ENCODE data around the gene NLRP1. TPM values are rescaled to one million over a fixed set of nuclear protein-coding genes. Genes with fewer than 3 reads are reported as not detected.
A peak's percentile ranks its signal among the peaks of the same experiment; 100 is the strongest.

The NLRP1 gene
- 10 to 100 TPM in 3 of 4 donors, 1 to 10 TPM in 1; 7.6 to 21.8 (median 13.7) TPM for total RNA-seq

DNA sequence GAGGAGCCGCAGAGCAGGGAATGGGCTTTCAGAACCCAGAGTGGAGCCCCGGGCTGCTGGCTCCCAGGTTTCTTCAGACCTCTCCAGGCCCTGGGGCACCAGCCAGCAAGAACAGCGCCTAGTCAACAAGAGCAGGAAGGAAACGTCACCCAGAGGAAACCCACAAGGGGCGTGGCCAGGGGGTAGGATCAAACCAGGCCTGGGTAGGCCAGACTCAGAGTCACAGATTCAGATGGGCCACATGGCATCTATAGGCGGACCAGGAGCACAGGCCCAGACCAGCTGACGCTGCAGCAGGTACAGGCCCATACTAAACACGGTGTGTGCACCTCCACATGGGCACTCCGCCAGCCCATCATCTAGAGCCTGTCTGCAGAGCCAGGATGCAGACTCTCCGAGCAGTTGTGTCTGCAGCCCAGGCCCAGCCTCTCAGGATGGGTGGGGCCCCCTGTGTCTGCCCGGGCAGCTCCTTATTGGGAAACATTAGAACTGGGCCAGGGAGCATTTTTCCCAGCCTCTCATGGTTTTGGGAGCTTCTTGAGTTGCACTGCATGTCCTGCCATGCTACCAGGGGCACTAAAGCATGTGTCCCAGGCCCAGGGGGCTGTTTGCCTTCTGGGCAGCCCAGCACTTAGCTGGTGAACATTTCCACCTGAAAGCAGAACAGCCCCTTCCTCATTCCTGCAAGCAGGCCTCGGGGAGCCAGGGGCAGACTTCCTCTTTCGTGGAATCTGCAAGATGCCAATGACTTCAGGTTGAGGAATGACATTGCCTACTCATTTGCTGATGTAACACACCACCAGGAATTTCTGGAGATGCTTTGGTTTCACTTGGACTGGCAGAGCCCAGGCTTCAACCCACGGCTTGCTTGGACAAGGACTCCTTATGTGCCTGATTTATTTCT, at the start of gene NLRP1:
TSS of gene NLRP1 (minus strand) at position 127 of the 904 bp plus-strand sequence. CDS start 552 bp downstream, outside the sequence.
- Histone ChIP-seq H3K4me1 (peaks cover 6 to 28% (median 7%) of the 10 kb centered on the region in 4 donors), H3K36me3 (no peaks in the 10 kb centered on the region), H3K9me3 (no peaks in the 10 kb centered on the region), H3K4me3 (peak within 1 kb of the TSS; percentile 0 to 54 (median 35)), H3K27me3 (no peaks in the 10 kb centered on the region), H3K27ac (peak within 1 kb of the TSS; percentile 80 to 84 (median 82))
- WGBS, 2 donors (ENCODE audit: low coverage in 1 of 2): 44% methylated on average over 13 of the region's 14 CpGs; no CpG with 5 or more reads in 1 of the 2 donors
- peak; percentile 89 for DNase-seq
- TF ChIP-seq EP300 (IDR thresholded peaks at IDR 0.05; ENCODE audit: low read depth) (no peak), POLR2AphosphoS5 (IDR thresholded peaks at IDR 0.05) (peak; percentile 71 to 88 (median 76)), POLR2A (IDR thresholded peaks at IDR 0.05) (peak; percentile 79)
- TF ChIP-seq, protein P1, sequence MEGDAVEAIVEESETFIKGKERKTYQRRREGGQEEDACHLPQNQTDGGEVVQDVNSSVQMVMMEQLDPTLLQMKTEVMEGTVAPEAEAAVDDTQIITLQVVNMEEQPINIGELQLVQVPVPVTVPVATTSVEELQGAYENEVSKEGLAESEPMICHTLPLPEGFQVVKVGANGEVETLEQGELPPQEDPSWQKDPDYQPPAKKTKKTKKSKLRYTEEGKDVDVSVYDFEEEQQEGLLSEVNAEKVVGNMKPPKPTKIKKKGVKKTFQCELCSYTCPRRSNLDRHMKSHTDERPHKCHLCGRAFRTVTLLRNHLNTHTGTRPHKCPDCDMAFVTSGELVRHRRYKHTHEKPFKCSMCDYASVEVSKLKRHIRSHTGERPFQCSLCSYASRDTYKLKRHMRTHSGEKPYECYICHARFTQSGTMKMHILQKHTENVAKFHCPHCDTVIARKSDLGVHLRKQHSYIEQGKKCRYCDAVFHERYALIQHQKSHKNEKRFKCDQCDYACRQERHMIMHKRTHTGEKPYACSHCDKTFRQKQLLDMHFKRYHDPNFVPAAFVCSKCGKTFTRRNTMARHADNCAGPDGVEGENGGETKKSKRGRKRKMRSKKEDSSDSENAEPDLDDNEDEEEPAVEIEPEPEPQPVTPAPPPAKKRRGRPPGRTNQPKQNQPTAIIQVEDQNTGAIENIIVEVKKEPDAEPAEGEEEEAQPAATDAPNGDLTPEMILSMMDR (IDR thresholded peaks at IDR 0.05): no peak
- in situ Hi-C loops (cut with MboI; ENCODE audit: low pct_ligation_motif_present in 1 of 4, low pct_unique_long_range_greater_than_20kb in 1 of 4, low sequenced_read_pairs in 3 of 4) (loop anchor here (5.0 to 25.0 kb wide), 5 partner anchors 120 to 850 kb away; partner anchors contain the start of gene AIPL1 (in 1 of the 4)), intact Hi-C loops (cut with DNase I; ENCODE audit: low total_unique reads) (no loop called here)

DNA sequence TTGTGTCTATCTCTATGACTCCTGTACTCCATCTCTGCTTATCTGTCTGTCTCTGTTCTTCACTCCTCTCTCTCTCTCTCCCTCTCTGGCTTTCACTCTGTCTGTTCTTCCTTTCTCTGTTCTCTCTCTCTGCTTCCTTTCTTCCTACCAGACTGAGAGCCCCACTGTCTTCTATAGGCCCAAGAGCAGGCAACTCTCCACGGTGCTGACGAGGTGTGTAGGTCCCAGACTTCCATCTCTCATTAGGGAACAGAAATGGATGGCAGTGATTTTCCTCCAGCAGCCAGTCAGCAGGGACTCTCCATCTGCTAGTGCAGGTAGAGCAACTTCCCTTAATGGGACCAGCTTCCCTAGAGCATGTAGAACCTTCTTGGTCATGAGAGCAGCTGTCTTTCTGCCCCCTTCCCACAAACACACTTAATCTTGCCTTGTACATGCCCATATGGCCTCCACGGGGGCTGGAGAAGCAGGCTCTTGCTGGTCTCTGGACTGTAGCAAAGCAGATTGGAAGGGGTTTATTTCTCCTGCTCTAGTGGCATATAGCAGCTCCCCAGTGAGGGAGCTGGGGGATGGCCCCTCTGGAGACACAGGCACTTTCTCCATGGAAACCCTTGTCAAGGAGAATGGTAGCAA, 47.8 kb upstream of the NLRP1 start:
- DNase-seq: no peak
- no peak overlapping the region for H3K4me3 ChIP-seq
- no peaks in the 10 kb centered on the region for H3K9me3 ChIP-seq
- 20 to 57% methylated on average over 1 to 3 of the region's 3 CpGs for WGBS, 2 donors (ENCODE audit: low coverage in 1 of 2)
- no peak overlapping the region for H3K27ac ChIP-seq
- no peaks in the 10 kb centered on the region for H3K36me3 ChIP-seq
- peaks cover 8% of the 10 kb centered on the region for H3K27me3 ChIP-seq
- intact Hi-C loops (cut with DNase I; ENCODE audit: low total_unique reads): no loop called here
- H3K4me1 ChIP-seq: no peaks in the 10 kb centered on the region
- no peak for TF ChIP-seq EP300 (IDR thresholded peaks at IDR 0.05; ENCODE audit: low read depth)
- no peak for TF ChIP-seq POLR2AphosphoS5 (IDR thresholded peaks at IDR 0.05)
- TF ChIP-seq, protein P1 (IDR thresholded peaks at IDR 0.05): no peak
- TF ChIP-seq POLR2A (IDR thresholded peaks at IDR 0.05): no peak
- in situ Hi-C loops (cut with MboI; ENCODE audit: low pct_ligation_motif_present in 1 of 4, low pct_unique_long_range_greater_than_20kb in 1 of 4, low sequenced_read_pairs in 3 of 4): no loop called here

DNA sequence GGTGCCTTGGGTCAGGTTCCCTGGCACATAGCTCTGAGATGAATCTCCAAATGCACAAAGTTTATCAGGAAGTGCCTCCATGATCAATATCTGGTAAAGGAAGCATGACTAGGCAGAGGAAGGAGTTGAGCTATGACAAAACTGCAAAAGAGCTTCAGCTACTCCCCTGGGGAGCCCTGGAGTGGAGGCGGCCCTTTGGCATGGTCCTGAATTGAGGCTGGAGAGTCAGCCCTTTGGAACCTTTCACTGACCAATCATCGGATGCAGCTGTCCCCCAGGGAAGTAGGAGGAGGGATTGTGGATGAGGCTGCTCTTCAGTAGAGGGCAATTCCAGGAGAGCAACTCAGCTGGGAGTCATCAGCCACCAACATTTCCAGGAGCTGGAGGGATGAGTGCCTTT, 46.1 kb upstream of the NLRP1 start:
- WGBS, 2 donors (ENCODE audit: low coverage in 1 of 2): 77% methylated on average over 2 of the region's 2 CpGs; no CpG with 5 or more reads in 1 of the 2 donors
- intact Hi-C loops (cut with DNase I; ENCODE audit: low total_unique reads) (no loop called here), in situ Hi-C loops (cut with MboI; ENCODE audit: low pct_ligation_motif_present in 1 of 4, low pct_unique_long_range_greater_than_20kb in 1 of 4, low sequenced_read_pairs in 3 of 4) (no loop called here)
- H3K27ac ChIP-seq: no peak overlapping the region
- TF ChIP-seq, protein P1 (IDR thresholded peaks at IDR 0.05): no peak
- no peak for DNase-seq
- peaks cover 8% of the 10 kb centered on the region for H3K27me3 ChIP-seq
- no peak overlapping the region for H3K4me3 ChIP-seq
- no peaks in the 10 kb centered on the region for H3K4me1 ChIP-seq
- no peaks in the 10 kb centered on the region for H3K36me3 ChIP-seq
- H3K9me3 ChIP-seq: no peaks in the 10 kb centered on the region

DNA sequence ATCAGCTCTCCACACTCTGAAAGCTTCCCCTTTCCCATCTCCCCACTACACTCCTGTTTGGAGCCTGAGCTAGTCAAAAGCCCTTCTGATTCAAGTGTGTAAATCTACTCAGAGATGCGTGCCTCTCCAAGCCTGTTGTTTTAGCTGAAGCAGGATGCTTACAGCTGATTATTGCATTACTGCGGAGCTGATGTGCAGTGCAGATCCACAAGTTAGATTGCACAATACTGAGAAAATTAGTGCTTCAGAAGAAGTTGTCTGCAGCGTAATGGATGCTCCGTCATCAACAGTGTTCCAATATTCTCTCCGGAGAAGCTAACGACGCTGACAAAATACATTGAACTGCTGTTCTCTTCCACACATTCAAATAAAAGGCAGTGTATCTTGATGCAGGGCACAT, 44.8 kb upstream of the NLRP1 start:
- WGBS, 2 donors (ENCODE audit: low coverage in 1 of 2): 79 to 92% methylated on average over 4 to 7 of the region's 7 CpGs

More for the DNA sequence above, 44.8 kb upstream of the NLRP1 start:
- intact Hi-C loops (cut with DNase I; ENCODE audit: low total_unique reads) (no loop called here), in situ Hi-C loops (cut with MboI; ENCODE audit: low pct_ligation_motif_present in 1 of 4, low pct_unique_long_range_greater_than_20kb in 1 of 4, low sequenced_read_pairs in 3 of 4) (no loop called here)
- TF ChIP-seq POLR2AphosphoS5 (IDR thresholded peaks at IDR 0.05): no peak
- TF ChIP-seq, protein P1 (IDR thresholded peaks at IDR 0.05): no peak
- no peak for TF ChIP-seq EP300 (IDR thresholded peaks at IDR 0.05; ENCODE audit: low read depth)
- no peak for TF ChIP-seq POLR2A (IDR thresholded peaks at IDR 0.05)
- no peak overlapping the region for H3K27ac ChIP-seq
- H3K4me1 ChIP-seq: no peaks in the 10 kb centered on the region
- no peak for DNase-seq
- H3K4me3 ChIP-seq: no peak overlapping the region
- peaks cover 4% of the 10 kb centered on the region for H3K27me3 ChIP-seq
- no peaks in the 10 kb centered on the region for H3K36me3 ChIP-seq
- no peaks in the 10 kb centered on the region for H3K9me3 ChIP-seq
